SK-N-SH treated with all-trans-retinoic acid at 6 μM for 48 hours (cell line): ENCODE results near the gene DNAJC1.

Source experiments
- ATAC-seq: fragments of 200-7000 bp; cut with Tn5 transposase; 3 replicates; pipeline ENCODE4 v1.9.1; 2020; ENCODE audit warnings: mild to moderate bottlenecking, moderate library complexity
- ARNTL ChIP-seq: fragments of 450-650 bp; formaldehyde crosslinking; IDR thresholded peaks from 2 replicates; pipeline ENCODE4 v1.5.0; 2020; ENCODE audit warnings: low read depth, mild to moderate bottlenecking, moderate library complexity, borderline replicate concordance
- CSDC2 ChIP-seq: fragments of 250-450 bp; sonication (Bioruptor Pico); IDR thresholded peaks from 2 replicates; pipeline ENCODE4 v1.5.0; 2020; ENCODE audit warnings: mild to moderate bottlenecking, moderate library complexity
- GLIS3 ChIP-seq: fragments of 250-450 bp; sonication (Bioruptor Pico); IDR thresholded peaks from 2 replicates; pipeline ENCODE4 v1.5.0; 2020; ENCODE audit warnings: mild to moderate bottlenecking, moderate library complexity
- ISL1 ChIP-seq: fragments of 250-450 bp; sonication (Bioruptor Pico); IDR thresholded peaks from 2 replicates; pipeline ENCODE4 v2.1.2; 2022; ENCODE audit warnings: mild to moderate bottlenecking, moderate library complexity
- OSR1 ChIP-seq: fragments of 250-450 bp; sonication (Bioruptor Pico); IDR thresholded peaks from 2 replicates; pipeline ENCODE4 v1.8.0; 2022; ENCODE audit warnings: moderate library complexity, mild to moderate bottlenecking, inconsistent platforms
- PPARA ChIP-seq: fragments of 250-450 bp; sonication (Bioruptor Pico); IDR thresholded peaks from 2 replicates; pipeline ENCODE4 v1.5.0; 2020; ENCODE audit warnings: mild to moderate bottlenecking, borderline replicate concordance
- SNAI2 ChIP-seq: fragments of 250-450 bp; sonication (Bioruptor Pico); IDR thresholded peaks from 2 replicates; pipeline ENCODE4 v1.5.0; 2020; ENCODE audit warnings: mild to moderate bottlenecking, moderate library complexity
- TCF4 ChIP-seq: fragments of 250-450 bp; sonication (Bioruptor Pico); IDR thresholded peaks from 2 replicates; pipeline ENCODE4 v1.8.0; 2021; ENCODE audit warnings: mild to moderate bottlenecking, moderate library complexity, borderline replicate concordance
- TOX ChIP-seq: fragments of 250-450 bp; sonication (Bioruptor Pico); IDR thresholded peaks from 2 replicates; pipeline ENCODE4 v1.8.0; 2021; ENCODE audit warnings: mild to moderate bottlenecking, moderate library complexity, borderline replicate concordance
- ZC3H10 ChIP-seq: fragments of 250-450 bp; sonication (Bioruptor Pico); IDR thresholded peaks from 2 replicates; pipeline ENCODE4 v1.5.1; 2021; ENCODE audit warnings: mild to moderate bottlenecking, moderate library complexity
- ZFP3 ChIP-seq: fragments of 250-450 bp; sonication (Bioruptor Pico); IDR thresholded peaks from 2 replicates; pipeline ENCODE4 v1.5.0; 2020; ENCODE audit warnings: mild to moderate bottlenecking, moderate library complexity
- ZFP30 ChIP-seq: fragments of 450-650 bp; formaldehyde crosslinking; IDR thresholded peaks from 2 replicates; pipeline ENCODE4 v1.5.0; 2022; ENCODE audit warnings: mild to moderate bottlenecking, moderate library complexity
- ZNF70 ChIP-seq: fragments of 450-650 bp; formaldehyde crosslinking; IDR thresholded peaks from 2 replicates; pipeline ENCODE4 v1.5.0; 2020; ENCODE audit warnings: mild to moderate bottlenecking, moderate library complexity
- ZNF8 ChIP-seq: fragments of 450-650 bp; formaldehyde crosslinking; IDR thresholded peaks from 2 replicates; pipeline ENCODE4 v1.5.0; 2020; ENCODE audit warnings: mild to moderate bottlenecking, moderate library complexity
- TF ChIP-seq, protein P1 (sequence below): fragments of 250-450 bp; sonication (Bioruptor Pico); IDR thresholded peaks from 2 replicates; pipeline ENCODE4 v1.5.0; 2020; ENCODE audit warnings: mild to moderate bottlenecking, moderate library complexity
- TF ChIP-seq, protein P2 (sequence below): fragments of 250-450 bp; sonication (Bioruptor Pico); IDR thresholded peaks from 2 replicates; pipeline ENCODE4 v1.5.1; 2021; ENCODE audit warnings: mild to moderate bottlenecking, moderate library complexity
- TF ChIP-seq, protein P3 (sequence below): fragments of 250-450 bp; sonication (Bioruptor Pico); IDR thresholded peaks from 2 replicates; pipeline ENCODE4 v1.8.0; 2021; ENCODE audit warnings: low read depth, mild to moderate bottlenecking, moderate library complexity, borderline replicate concordance
- TF ChIP-seq, protein P4 (sequence below): fragments of 250-450 bp; sonication (Bioruptor Pico); IDR thresholded peaks from 2 replicates; pipeline ENCODE4 v1.5.1; 2020; ENCODE audit warnings: low read depth, mild to moderate bottlenecking, moderate library complexity
- TF ChIP-seq, protein P5 (sequence below): fragments of 250-450 bp; sonication (Bioruptor Pico); IDR thresholded peaks from 2 replicates; pipeline ENCODE4 v1.8.0; 2020; ENCODE audit warnings: mild to moderate bottlenecking, moderate library complexity, borderline replicate concordance

The DNAJC1 gene

DNA sequence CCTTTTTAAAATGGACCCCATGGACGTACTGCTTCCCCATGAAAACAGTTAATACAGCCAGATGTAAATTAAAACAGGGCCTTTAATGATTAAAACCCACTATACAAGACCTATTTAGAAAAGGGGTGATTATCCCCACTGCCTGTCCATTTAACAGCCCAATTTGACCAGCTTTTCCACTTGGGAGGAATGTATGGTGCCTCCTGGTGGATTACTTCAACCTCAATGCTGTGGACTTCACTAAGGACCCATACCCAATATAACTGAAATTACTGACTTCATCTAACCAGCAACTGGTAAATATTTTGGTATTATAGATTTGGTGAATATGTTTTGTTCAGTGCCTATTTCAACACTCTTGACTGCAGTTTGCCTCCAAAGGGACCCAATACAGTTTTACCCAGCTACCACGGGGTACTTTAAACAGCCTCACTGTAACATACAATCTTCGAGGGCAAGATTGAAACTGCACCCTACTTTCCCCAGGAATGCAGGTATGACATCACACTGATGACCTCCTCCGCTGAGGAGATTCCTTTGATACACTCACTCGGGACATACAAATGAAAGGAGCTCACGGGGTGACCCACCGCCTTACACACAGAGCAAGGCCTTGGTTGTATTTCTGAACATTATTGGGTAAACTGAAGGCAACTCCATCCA lies 192.8 kb downstream of the DNAJC1 start (continued):
- TF ChIP-seq, protein P1, sequence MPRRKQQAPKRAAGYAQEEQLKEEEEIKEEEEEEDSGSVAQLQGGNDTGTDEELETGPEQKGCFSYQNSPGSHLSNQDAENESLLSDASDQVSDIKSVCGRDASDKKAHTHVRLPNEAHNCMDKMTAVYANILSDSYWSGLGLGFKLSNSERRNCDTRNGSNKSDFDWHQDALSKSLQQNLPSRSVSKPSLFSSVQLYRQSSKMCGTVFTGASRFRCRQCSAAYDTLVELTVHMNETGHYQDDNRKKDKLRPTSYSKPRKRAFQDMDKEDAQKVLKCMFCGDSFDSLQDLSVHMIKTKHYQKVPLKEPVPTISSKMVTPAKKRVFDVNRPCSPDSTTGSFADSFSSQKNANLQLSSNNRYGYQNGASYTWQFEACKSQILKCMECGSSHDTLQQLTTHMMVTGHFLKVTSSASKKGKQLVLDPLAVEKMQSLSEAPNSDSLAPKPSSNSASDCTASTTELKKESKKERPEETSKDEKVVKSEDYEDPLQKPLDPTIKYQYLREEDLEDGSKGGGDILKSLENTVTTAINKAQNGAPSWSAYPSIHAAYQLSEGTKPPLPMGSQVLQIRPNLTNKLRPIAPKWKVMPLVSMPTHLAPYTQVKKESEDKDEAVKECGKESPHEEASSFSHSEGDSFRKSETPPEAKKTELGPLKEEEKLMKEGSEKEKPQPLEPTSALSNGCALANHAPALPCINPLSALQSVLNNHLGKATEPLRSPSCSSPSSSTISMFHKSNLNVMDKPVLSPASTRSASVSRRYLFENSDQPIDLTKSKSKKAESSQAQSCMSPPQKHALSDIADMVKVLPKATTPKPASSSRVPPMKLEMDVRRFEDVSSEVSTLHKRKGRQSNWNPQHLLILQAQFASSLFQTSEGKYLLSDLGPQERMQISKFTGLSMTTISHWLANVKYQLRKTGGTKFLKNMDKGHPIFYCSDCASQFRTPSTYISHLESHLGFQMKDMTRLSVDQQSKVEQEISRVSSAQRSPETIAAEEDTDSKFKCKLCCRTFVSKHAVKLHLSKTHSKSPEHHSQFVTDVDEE (CRISPR knock-in tag), result no peak
- TF ChIP-seq, protein P2, sequence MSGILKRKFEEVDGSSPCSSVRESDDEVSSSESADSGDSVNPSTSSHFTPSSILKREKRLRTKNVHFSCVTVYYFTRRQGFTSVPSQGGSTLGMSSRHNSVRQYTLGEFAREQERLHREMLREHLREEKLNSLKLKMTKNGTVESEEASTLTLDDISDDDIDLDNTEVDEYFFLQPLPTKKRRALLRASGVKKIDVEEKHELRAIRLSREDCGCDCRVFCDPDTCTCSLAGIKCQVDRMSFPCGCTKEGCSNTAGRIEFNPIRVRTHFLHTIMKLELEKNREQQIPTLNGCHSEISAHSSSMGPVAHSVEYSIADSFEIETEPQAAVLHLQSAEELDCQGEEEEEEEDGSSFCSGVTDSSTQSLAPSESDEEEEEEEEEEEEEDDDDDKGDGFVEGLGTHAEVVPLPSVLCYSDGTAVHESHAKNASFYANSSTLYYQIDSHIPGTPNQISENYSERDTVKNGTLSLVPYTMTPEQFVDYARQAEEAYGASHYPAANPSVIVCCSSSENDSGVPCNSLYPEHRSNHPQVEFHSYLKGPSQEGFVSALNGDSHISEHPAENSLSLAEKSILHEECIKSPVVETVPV (CRISPR knock-in tag), result no peak
- no peak for TF ChIP-seq ZNF70 (CRISPR knock-in tag)
- TF ChIP-seq ARNTL, result no peak
- no peak for TF ChIP-seq ZFP30 (CRISPR knock-in tag)
- TF ChIP-seq, protein P3, sequence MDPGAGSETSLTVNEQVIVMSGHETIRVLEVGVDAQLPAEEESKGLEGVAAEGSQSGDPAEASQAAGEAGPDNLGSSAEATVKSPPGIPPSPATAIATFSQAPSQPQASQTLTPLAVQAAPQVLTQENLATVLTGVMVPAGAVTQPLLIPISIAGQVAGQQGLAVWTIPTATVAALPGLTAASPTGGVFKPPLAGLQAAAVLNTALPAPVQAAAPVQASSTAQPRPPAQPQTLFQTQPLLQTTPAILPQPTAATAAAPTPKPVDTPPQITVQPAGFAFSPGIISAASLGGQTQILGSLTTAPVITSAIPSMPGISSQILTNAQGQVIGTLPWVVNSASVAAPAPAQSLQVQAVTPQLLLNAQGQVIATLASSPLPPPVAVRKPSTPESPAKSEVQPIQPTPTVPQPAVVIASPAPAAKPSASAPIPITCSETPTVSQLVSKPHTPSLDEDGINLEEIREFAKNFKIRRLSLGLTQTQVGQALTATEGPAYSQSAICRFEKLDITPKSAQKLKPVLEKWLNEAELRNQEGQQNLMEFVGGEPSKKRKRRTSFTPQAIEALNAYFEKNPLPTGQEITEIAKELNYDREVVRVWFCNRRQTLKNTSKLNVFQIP (CRISPR knock-in tag), result no peak
- TF ChIP-seq, all 23 proteins: peak for 0

DNA sequence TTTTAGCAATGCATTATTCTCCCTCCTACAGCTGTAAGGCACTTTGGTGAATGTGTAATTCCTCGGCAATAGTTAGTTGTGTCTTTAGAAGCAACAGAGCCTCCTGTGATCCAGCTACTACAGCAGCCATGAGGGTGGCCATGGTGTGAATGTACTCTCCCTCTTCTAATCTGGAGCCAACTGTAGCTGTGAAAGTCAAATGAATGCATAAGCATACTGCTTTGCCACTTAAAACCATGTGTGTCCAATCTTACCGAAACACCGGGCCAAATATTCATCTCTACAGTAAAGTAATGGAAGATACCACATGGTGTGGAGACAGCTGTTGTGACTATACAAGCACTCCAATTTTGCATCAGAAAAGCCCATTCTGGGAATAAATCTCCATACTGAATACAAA lies 195.0 kb downstream of the DNAJC1 start:
- ATAC-seq, result no peak
- TF ChIP-seq ZFP3 (CRISPR knock-in tag), result no peak

DNA sequence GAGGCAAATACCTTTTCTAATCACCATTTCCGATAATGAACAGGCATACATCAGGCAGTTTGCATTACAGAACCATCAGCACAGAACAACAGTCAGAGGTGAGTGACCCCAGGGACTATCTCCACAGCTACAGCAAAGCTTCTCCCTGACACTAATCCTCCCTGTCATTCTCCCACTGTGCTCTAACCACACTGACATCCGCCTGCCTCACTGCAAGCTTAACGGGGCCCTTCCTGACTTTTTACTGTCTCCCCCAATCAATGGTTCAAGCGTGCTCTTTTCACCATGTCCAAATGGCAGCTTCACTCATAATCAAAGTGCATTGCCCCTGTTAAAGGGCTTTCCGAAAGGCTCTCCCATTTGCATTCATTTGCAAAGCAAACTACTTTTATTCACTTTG lies 196.3 kb downstream of the DNAJC1 start:
- no peak for ATAC-seq
- TF ChIP-seq GLIS3 (CRISPR knock-in tag) (no peak), PPARA (CRISPR knock-in tag) (no peak), ARNTL (no peak), ZFP3 (CRISPR knock-in tag) (no peak)
- TF ChIP-seq, all 23 proteins: peak for 0

DNA sequence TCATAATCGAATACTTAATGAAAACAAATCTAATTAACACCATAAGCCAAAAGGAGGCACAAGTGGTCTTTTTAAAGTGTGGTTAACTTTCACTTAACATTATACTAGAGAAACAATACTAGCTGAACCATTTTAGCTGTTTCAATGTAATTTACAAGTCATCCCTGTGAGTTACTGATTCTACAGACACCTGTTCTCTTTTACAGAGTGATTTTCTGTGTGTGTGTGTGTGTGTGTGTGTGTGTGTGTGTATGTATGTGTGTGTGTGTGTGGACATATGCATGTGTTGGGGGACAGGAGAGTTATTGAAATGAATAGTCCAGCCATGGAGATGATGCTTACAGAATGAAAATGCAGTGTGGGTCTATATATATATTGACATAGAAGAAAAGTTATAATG lies 200.2 kb downstream of the DNAJC1 start:
- TF ChIP-seq, protein P4, sequence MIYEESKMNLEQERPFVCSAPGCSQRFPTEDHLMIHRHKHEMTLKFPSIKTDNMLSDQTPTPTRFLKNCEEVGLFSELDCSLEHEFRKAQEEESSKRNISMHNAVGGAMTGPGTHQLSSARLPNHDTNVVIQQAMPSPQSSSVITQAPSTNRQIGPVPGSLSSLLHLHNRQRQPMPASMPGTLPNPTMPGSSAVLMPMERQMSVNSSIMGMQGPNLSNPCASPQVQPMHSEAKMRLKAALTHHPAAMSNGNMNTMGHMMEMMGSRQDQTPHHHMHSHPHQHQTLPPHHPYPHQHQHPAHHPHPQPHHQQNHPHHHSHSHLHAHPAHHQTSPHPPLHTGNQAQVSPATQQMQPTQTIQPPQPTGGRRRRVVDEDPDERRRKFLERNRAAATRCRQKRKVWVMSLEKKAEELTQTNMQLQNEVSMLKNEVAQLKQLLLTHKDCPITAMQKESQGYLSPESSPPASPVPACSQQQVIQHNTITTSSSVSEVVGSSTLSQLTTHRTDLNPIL, result no peak
- TF ChIP-seq ZNF8 (CRISPR knock-in tag) (no peak), OSR1 (CRISPR knock-in tag) (no peak), SNAI2 (CRISPR knock-in tag) (no peak), TOX (no peak), ZC3H10 (CRISPR knock-in tag) (no peak), CSDC2 (CRISPR knock-in tag) (no peak), ZNF70 (CRISPR knock-in tag) (no peak), PPARA (CRISPR knock-in tag) (no peak), ISL1 (CRISPR knock-in tag) (no peak), TCF4 (CRISPR knock-in tag) (no peak)
- TF ChIP-seq, protein P5, sequence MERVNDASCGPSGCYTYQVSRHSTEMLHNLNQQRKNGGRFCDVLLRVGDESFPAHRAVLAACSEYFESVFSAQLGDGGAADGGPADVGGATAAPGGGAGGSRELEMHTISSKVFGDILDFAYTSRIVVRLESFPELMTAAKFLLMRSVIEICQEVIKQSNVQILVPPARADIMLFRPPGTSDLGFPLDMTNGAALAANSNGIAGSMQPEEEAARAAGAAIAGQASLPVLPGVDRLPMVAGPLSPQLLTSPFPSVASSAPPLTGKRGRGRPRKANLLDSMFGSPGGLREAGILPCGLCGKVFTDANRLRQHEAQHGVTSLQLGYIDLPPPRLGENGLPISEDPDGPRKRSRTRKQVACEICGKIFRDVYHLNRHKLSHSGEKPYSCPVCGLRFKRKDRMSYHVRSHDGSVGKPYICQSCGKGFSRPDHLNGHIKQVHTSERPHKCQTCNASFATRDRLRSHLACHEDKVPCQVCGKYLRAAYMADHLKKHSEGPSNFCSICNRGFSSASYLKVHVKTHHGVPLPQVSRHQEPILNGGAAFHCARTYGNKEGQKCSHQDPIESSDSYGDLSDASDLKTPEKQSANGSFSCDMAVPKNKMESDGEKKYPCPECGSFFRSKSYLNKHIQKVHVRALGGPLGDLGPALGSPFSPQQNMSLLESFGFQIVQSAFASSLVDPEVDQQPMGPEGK (CRISPR knock-in tag), result no peak
- TF ChIP-seq, protein P2 (CRISPR knock-in tag), result no peak

More for the DNA sequence above, 200.2 kb downstream of the DNAJC1 start:
- no peak for ATAC-seq
